CD4-positive, alpha-beta T cell treated with Interleukin-17A for 4 hours (primary cell): ENCODE results near the gene CLCNKA.
"Not testable (repeated sequence)": the region's sequence is repeated elsewhere in the genome, so short reads cannot be mapped to it uniquely, and the experiment has no call there.

Source experiments
- DNase-seq: peaks from one replicate; pipeline ENCODE4 v3.0.0-alpha.2; 2020; ENCODE audit warnings: mixed read lengths

Gene CLCNKA

DNA sequence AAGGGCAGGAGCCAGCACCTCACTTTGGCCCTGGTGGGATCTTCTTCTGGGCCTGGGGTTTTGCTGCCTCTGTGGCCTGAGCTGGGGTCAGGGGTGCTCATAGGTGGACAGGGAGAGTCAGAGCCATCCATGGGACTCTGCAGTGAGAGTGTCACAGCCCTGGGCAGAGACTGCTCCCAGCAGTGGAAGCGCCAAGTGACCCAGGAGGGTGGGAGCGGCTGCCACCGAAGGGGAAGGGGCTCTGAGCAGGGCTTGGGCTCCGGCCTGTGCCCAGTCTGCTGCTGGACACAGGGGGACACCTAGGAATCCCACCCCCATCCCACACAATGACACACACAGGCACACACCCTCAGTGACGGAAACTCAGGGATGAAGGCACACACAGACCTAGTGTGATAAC lies 22.1 kb downstream of the CLCNKA start:
- no peak for DNase-seq

DNA sequence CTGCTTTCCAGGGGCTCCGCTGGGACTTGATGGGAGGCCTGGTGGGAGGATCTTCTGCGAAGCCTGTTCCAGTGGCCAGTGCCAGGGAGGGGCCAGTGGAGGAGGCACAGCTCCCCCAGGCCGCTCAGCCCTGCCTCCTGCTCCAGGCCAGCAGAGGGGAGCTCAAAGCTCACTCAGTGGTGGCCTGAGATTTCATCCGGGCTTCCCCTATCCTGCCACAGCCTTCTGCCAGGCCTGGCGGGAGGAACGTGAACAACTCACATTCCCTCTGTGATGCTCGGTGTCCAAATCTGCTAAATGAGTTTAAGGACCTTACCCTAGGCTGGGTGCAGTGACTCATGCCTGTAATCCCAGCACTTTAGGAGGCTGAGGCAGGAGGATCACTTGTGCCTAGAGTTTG lies 25.0 kb downstream of the CLCNKA start:
- no peak for DNase-seq

DNA sequence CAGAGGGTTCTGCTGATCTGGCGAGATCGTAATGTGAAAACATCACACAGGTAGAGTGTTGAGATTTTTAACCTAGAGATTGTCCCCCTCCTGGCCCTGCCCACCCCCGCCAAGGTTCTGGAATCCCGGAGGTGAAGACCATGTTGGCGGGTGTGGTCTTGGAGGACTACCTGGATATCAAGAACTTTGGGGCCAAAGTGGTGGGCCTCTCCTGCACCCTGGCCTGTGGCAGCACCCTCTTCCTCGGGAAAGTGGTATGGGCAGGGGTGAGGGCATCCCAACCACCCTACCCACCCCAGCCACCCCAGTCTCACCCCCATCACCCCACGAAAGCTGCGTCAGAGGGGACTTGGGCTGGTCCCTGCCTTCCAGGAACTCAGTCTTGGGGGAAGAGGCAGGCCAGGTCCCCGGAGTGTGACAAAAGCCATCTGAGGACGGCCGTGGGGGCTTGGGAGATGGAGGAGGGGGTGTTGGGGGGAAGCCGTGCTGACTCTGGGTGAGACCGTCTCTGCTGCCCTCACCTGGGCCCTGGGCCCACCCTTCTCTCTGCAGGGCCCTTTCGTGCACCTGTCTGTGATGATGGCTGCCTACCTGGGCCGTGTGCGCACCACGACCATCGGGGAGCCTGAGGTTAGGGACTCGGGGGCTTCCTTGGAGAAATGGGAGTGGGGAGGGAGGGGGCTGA lies 26.1 kb downstream of the CLCNKA start:
- no peak for DNase-seq

DNA sequence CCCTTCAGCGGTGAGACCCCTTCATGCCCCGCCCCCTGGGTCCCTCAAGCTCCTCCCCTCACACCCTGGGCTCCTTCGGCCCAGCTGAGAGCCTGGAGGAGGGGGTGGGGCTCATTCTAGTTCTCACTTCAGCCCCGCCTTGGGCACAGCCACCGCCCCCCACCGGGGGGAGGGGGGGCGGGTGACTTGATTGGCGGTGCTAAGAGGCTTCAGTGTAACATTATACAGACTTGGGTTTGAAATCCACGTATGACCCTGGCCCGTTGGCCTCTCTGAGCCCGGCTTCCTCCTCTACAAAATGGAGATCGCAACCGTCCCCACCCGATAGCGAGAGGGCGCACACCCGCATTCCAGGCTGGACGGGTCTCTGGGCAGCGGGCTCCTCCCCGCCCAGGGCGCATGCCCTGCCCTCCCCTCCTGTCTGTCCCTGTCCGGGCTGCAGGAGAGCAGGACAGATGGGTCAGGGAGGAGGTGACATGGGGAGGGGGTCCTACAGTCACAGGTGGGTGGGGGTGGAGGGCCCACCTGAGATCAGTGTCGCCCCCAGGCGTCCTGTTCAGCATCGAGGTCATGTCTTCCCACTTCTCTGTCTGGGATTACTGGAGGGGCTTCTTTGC lies 26.8 kb downstream of the CLCNKA start:
- peak; percentile 69 for DNase-seq

DNA sequence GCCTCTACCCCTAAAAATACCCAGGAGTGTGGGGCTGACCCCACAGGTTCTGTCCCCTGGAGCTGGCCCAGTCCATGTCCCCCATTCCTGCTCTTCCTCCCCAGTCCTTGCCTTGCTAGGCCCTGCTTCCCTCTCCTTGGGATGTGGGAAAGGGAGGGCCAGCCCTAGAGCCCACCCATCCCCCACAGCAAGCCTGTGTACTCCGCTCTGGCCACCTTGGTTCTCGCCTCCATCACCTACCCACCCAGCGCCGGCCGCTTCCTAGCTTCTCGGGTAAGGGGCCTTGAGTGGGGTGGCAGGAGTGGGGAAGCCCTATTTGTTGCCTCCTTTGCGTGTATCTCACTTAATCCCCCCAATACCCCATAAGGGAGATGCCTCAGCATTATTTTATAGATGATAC lies 28.5 kb downstream of the CLCNKA start:
- no peak for DNase-seq

DNA sequence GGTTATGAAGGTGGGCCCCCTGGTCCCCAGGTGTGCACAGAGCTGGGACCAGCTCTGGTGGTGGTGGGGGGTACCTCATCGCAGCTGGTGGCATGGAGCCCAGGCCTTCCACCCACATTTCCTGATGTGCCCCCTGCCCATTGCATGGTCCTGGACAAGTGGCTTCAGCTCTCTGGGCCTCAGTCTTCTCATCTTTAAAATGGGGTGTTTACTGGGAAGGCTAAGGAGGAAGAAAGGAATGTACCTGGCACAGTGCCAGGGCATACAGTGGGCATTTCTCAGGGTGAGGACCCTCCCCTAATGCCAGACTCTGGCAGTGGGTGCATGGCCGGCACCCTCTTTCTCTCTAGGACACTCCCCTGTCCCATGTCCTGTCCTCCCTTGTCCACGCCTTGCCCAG lies 29.2 kb downstream of the CLCNKA start:
- no peak for DNase-seq

DNA sequence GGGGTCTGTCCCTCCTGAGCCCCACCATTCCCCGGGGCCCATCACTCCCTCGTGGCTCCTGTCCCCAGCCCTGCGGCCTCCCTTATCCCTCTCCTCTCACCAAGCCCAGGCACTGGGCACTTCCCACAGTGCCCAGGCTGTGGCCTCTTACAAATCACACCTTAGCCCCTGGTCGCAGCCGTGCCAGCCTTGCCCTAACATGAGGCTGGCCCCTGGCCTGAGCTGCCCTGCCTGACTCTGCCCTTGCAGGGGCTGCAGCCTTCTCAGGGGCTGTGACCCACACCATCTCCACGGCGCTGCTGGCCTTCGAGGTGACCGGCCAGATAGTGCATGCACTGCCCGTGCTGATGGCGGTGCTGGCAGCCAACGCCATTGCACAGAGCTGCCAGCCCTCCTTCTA lies 30.1 kb downstream of the CLCNKA start:
- not testable (repeated sequence) for DNase-seq

DNA sequence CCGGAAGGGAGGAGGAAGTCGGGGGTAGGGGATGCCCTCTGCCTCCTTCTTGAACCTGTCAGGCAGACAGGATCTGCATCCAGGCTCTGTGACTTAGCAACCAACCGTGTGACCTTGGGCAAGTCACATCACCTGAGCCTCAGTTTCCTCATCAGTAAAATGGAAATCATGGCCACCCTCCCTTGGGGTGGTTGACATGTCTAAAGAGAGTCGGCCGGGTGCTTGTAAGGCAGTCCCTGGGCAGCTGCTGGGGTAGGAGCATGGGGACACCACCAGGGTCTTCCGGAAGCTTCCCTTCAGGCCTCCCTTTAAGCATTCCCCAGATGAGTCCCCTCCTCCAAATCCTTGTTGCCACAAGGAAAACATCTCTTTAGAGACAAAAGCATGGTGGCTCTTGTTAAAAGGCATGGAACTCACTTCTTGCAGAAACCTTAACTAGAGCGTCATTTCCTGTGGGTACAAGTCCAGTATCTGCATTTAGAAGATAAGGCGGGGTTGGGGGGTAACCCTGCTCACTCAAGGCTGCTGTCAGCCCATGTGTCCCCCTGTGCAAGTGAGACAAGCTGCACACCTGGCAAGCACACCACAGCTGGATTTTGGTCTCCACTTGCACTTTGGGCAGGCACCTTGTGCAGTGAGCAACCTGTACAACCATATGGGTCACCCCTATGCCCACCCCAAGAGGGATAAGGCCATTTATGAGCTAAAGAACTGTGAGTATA lies 32.1 kb downstream of the CLCNKA start:
- no peak for DNase-seq

DNA sequence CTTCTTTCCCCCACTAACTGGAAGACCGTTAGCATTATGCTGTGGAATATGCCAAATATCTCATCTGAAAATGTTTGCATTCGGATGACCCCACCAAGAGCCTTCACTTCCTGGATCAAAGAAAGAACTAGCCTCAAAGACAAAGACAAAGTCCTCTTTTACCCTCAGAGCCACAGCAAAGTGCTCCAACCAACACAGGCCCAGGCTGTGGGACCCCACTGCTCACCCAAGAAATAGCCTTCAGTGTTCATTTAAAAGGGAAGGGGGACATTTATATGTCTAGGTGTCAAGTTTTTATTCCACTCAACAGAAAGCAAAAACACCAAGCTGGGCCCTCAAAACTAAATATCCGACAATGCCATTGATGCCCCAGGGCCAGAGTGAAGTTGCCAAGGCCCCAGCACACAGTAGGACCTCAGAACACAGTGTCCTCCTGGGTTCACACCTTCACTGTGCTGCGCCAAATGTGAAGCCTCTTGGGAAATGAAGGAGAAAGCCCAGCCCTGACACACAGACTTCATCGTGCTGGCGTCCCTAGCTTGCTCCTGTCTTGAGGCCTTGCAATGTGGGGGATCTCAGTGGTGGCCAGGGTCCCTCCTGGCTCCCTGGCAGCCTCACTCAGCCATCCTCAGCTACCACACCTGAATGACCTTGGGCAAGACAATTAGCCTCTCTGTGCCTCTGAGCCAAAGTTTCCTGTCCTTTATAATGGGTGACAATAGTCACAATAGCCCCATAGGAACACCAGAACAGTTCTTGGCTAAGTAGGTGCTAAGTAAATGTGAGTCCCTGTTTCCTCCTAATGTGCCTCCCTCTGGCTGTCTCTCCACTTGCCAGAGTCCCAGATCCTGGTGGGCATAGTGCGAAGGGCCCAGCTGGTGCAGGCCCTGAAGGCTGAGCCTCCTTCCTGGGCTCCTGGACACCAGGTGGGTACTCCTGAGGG lies 33.0 kb downstream of the CLCNKA start:
- DNase-seq: no peak

DNA sequence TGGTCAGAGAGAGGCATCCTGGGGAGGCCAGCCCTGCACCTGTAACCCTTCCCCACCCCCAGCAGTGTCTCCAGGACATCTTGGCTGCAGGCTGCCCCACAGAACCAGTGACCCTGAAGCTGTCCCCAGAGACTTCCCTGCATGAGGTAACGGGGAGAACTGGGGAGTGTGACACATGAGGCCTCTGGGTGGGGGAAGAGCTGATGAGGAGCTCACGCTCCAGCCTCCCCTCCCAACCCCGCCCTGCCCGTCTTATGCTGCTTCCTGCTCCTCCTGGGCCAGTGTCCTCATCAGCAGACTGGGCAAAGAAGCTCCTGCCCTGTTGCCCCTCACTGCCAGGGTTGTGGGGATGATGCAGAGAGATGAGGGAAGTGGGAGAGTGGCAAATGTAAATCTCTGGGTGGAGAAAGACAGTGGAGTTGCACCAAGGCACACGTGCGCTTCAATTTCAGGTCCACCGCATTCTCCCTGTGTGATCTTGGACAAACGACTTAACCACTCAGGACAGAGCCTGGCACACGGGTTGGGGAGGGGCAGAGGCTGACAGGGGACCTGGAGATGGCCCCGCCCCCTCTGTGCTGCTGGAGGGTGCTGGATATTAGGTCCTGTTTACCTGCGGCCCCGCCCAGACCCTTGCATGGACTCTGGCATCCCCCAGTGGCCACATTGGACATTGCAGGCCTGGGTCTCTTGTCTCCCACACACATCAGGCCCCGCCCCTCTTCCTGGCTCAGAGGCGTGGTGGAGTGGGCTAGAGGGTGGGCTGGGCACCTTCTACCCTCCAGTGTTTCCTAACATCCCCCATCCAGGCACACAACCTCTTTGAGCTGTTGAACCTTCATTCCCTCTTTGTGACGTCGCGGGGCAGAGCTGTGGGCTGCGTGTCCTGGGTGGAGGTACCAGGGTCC lies 34.0 kb downstream of the CLCNKA start:
- peak; percentile 91 for DNase-seq

DNA sequence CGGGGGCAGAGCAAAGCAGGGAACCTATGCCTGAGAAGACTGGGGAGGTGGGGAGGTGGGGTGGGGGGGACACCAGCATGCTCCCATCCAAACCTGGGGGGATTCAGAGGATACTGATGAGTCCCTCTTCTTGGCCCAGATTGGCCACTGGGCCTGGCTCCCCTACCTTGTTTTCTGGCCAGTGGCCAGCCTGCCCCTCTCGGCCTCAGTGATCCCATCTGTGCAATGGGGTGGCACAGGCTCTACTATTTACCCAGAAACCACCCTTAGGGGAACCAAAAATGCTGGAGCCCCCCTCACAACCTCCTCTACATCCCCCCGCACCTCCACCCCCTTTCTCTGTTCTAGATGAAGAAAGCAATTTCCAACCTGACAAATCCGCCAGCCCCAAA lies 34.7 kb downstream of the CLCNKA start:
- DNase-seq: not testable (repeated sequence)

DNA sequence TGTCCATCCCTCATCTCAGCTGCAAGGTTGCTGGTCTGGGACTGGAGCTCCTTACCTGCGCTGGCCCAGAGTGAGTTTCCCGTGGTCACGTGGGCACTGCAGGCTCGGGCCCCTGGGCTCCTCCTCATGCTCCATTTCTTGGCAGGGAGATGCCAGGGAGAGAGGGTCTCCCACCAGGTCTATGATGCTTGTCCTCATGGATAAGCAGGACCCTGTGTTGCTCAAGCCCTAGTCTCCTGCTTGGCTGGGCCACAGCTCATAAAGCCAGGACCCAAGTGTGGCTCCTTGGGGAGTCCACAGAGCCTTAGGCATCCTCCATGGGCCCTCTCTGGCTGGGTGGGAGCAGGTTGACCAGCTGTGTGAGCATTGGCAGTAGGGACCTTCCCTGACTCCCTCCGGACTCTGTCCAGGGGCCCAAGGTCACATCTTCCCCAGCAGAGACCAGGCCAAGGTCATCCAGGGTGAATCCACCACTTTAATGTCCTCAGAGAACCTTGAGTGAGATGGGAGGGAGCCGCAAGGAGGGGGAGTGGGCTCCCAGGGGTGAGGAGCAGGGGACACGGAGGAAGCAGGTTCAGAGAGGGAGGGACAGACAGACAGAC lies 35.6 kb downstream of the CLCNKA start:
- DNase-seq: not testable (repeated sequence)

DNA sequence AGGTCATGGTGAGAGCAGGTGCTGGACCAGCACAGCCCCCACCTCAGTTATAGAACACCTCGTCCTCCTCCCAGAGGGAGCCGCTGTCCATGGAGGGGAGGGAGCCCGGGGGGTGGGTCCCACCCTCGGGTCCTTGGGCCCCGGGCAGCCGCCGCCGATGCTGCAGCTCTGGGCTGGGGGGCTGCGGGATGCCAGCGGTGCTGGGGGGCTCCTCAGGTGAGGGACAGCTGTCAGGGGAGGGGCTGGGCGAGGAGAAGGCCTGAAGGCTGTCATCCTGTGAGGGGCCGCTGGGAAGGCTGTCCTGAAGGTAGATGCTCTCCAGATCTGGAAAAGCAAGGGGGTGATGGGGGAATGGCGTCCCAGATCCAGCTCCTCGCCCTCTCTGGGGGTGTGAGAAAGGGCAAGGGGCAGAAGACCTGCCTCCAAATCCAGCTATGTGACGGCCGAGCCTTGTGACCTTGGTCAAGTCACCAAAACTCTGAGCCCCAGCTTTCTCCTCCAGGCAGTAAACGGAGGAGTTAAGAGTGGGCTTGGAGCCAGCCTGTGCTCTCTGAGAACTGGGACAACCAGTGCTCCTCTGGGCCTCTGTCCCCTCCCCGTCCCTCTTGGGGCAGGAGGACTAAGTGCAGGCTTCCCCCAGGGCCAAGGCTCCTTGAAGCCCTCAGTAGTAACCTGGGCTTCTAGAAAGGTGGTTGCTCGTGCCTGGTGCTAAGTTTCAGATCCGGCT lies 36.7 kb downstream of the CLCNKA start:
- not testable (repeated sequence) for DNase-seq

DNA sequence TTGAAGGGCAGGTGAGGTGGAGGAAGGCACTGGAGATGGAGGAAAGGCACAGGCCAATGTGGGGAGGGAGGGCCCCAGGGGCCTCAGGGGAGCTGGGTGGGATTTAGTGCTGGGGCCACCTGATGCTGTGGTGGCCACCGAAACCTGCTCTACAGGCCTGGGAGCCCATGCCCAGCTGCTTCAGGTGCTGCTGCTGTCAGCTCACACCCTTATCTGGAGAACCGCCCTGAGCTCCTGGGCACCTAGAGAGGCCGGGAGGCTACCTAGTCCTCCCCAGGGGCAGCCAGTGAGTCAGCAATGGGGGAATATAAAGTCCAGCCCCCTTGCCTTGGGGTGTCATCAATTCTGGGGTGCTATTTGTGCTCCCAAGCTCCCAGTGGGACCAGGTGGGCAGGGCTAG lies 39.4 kb downstream of the CLCNKA start:
- DNase-seq: no peak

DNA sequence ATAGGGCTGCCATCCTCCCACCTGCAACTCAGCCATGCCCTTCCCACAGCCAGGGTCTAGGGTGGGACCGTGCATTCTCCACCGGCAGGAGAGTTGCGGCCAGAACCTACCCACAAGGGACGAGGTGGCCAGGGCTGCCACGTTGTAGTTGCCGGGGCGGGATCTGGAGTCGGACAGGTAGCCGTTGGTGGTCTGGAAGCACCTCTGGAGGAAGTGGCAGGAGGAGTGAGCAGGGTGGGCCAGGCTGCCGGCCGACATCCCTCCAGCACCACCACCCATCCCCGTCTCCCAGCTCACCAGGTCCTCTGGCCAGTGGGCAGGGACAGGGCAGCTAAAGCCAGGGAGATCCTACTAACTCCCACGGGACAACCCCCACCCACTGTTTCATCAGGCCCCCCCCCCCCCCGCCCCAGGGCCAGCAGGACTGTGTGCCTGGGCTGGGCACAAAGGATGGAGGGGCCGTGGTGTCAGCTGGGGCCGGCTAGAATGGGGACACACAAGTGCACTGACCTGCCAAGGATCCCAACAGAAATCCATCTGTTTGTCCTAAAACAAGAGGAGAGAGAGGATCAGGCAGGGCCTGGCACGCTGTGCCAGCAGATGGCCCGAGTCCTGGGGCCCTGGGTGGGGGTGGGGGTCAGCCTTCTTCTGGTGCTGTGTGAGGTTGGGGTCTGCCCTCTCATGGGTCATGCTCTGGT lies 40.3 kb downstream of the CLCNKA start:
- DNase-seq: not testable (repeated sequence)

DNA sequence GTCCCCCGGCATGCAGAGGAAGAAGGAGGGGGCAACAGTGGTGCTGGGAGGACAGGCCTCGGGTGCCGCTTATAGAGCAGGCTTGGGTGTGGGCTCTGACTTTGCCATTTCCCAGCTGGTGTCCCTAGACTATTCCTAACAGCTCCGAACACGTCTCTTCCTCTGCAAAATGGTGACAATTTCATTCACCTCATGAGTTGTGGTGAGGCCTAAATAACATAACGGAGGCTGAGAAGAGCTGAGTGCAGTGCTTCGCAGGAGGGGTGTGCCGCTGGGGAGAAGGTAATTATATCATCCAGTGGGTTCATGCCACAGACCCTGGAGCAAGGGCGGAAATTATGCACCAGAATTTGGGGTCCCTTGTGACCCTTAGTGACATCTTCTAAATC lies 40.8 kb downstream of the CLCNKA start:
- DNase-seq: not testable (repeated sequence)

DNA sequence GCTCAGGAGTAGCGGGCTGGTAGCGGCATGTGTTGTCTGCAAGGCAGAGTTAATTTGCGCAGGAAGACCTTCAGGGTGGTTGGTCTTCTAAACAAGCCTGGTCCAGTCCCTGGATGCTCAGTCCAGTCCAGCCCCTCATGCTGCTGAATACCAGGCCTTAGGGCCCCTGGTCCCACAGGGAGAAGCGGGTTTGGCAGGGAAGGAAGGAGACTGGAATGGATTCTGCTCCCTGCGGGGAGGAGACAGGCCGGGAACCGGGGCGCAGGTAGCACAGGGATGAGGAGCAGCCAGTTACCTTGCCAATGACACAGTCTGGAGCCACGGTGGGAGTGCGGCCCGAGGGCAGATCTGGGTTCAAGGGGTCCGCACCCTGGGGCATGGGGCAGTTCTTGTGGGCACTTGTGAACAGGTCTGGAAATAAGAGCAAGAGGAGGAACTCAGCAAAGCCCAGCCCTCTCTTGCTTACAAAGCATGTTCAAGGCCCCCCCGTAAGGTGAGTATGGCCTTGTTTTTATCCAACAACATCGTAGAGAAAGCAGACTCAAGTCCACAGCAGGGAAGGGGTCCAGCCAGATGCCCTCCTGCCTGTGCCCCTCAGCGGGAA lies 41.5 kb downstream of the CLCNKA start:
- DNase-seq: no peak

DNA sequence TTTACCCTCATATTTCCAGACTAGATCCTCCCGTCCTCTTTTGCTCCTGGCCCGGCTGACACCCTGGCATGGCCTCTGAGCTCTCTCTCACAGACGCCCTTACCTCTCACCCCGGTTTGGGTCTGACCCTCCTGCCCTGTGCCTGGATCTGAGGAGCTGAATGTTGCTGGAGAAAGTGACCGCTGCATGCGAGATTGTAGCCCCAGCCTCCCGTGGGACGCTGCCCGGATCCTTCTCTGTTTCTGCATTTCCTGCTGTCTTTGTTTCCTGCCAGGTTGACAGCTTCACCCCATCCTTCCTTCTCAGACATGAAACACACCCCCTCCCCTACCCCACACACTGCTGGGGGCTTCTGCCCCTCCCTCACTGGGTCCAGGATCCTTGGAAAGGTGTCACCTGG lies 42.1 kb downstream of the CLCNKA start:
- no peak for DNase-seq

DNA sequence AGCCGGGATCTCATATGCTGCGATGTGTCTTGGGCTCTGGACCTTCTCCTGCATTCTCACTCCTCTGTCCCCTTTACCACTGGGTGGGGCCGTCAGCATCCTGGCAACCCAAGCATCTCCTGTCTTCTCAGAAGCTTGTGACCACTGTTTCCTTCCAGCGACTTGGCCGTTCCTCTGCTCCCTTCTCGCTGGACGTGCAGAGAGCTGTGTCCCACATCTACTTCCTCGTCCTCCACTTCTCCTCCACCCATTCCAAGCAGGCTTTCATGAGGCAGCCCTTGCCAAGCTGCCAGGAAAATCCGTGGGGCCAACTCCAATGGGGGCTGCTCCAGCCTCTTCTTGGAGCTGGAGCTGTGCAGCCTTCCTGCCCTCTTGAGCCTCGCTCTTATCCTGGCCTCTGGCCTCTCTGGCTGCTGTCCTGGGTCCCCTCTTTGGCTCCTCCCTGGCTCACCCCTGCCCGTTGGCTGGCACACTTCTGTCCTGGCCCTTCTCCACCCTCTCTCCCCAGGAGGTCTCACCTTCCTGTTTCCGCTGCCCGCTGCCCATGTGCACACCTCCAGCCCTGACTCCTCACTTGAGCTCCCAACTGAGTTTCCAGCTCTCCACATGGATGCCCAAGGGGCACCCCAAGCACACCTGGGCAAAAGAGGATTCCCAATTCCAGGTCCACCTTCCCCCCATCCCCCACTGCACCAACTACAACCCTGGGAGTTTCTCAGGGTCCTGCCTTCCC lies 42.9 kb downstream of the CLCNKA start:
- no peak for DNase-seq
